MM.1S (cell line): ENCODE data around the gene PRPS2.

ENCODE experiments used
- DNase-seq: peaks from one replicate; pipeline ENCODE4 v3.0.0-alpha.2; 2015
- H2AFZ ChIP-seq: fragments of 300-600 bp; sonication (generic); 2 replicates; pipeline ENCODE4 v1.6.0; 2016; ENCODE audit warnings: antibody characterized with exemption, low read length
- H3F3A ChIP-seq: fragments of 300-600 bp; sonication (generic); 2 replicates; pipeline ENCODE4 v1.6.1; 2016; ENCODE audit warnings: mild to moderate bottlenecking, antibody characterized with exemption, low read length, moderate library complexity, mixed read lengths; ENCODE audit not compliant: insufficient read depth
- H3K27ac ChIP-seq: fragments of 300-600 bp; sonication (generic); 2 replicates; pipeline ENCODE4 v1.5.1; 2016; ENCODE audit warnings: mild to moderate bottlenecking, low read length
- H3K27me3 ChIP-seq: fragments of 300-600 bp; sonication (generic); replicated peaks from 2 replicates; pipeline ENCODE4 v1.6.0; 2016; ENCODE audit warnings: low read length; ENCODE audit not compliant: insufficient read depth
- H3K36me3 ChIP-seq: fragments of 300-600 bp; sonication (generic); replicated peaks from 2 replicates; pipeline ENCODE4 v1.6.1; 2016; ENCODE audit warnings: mild to moderate bottlenecking, low read length, mixed read lengths; ENCODE audit not compliant: insufficient read depth
- H3K4me1 ChIP-seq: fragments of 300-600 bp; sonication (generic); 2 replicates; pipeline ENCODE4 v1.6.1; 2016; ENCODE audit warnings: low read length, mixed read lengths
- H3K4me2 ChIP-seq: fragments of 300-600 bp; sonication (generic); 2 replicates; pipeline ENCODE4 v1.6.0; 2016; ENCODE audit warnings: low read depth, low read length
- H3K4me3 ChIP-seq: fragments of 300-600 bp; sonication (generic); 2 replicates; pipeline ENCODE4 v1.5.1; 2016; ENCODE audit warnings: low read length, mixed read lengths
- H3K79me2 ChIP-seq: fragments of 300-600 bp; sonication (generic); 2 replicates; pipeline ENCODE4 v1.6.1; 2016; ENCODE audit warnings: mixed run types, low read length, mixed read lengths
- H3K9ac ChIP-seq: fragments of 300-600 bp; sonication (generic); 2 replicates; pipeline ENCODE4 v1.6.1; 2016; ENCODE audit warnings: low read length, mixed read lengths
- H3K9me2 ChIP-seq: fragments of 300-600 bp; sonication (generic); replicated peaks from 2 replicates; pipeline ENCODE4 v1.6.1; 2016; ENCODE audit warnings: mild to moderate bottlenecking, low read length, mixed read lengths; ENCODE audit not compliant: insufficient read depth
- H3K9me3 ChIP-seq: fragments of 300-600 bp; sonication (generic); replicated peaks from 2 replicates; pipeline ENCODE4 v1.6.1; 2016; ENCODE audit warnings: mild to moderate bottlenecking, low read length, mixed read lengths; ENCODE audit not compliant: insufficient read depth
- H4K20me1 ChIP-seq: fragments of 300-600 bp; sonication (generic); 2 replicates; pipeline ENCODE4 v1.6.1; 2016; ENCODE audit warnings: mild to moderate bottlenecking, low read length, moderate library complexity, mixed read lengths; ENCODE audit not compliant: insufficient read depth
- EZH2 ChIP-seq: fragments of 300-600 bp; sonication (generic); optimal IDR thresholded peaks from 2 replicates; pipeline ENCODE3; 2017; ENCODE audit warnings: low read depth, mild to moderate bottlenecking, antibody characterized with exemption, low read length, mixed read lengths
- EZH2phosphoT487 ChIP-seq: fragments of 300-600 bp; sonication (generic); IDR thresholded peaks from 2 replicates; pipeline ENCODE4 v1.6.1; 2018; ENCODE audit warnings: antibody characterized with exemption, low read length
- TF ChIP-seq, protein P1 (sequence below): fragments of 300-600 bp; sonication (generic); IDR thresholded peaks from 2 replicates; pipeline ENCODE4 v1.5.1; 2016; ENCODE audit warnings: antibody characterized with exemption, low read length, mixed read lengths

Gene PRPS2

GRCh38 chrX:12767856-12768255 lies 23.4 kb upstream of the PRPS2 start:
- Histone ChIP-seq H3K4me3 (no peak overlapping the region), H3K27ac (no peak overlapping the region), H3K27me3 (no peaks in the 10 kb centered on the region), H3K79me2 (no peaks in the 10 kb centered on the region), H2AFZ (no peak overlapping the region), H3K36me3 (no peaks in the 10 kb centered on the region), H4K20me1 (no peaks in the 10 kb centered on the region), H3K9me3 (no peaks in the 10 kb centered on the region), H3K4me2 (no peak overlapping the region), H3F3A (no peaks in the 10 kb centered on the region), H3K4me1 (no peaks in the 10 kb centered on the region), H3K9ac (no peak overlapping the region), H3K9me2 (no peaks in the 10 kb centered on the region)
- DNase-seq, result no peak
- TF ChIP-seq EZH2phosphoT487, result no peak
- no peak for TF ChIP-seq EZH2
- TF ChIP-seq, protein P1, sequence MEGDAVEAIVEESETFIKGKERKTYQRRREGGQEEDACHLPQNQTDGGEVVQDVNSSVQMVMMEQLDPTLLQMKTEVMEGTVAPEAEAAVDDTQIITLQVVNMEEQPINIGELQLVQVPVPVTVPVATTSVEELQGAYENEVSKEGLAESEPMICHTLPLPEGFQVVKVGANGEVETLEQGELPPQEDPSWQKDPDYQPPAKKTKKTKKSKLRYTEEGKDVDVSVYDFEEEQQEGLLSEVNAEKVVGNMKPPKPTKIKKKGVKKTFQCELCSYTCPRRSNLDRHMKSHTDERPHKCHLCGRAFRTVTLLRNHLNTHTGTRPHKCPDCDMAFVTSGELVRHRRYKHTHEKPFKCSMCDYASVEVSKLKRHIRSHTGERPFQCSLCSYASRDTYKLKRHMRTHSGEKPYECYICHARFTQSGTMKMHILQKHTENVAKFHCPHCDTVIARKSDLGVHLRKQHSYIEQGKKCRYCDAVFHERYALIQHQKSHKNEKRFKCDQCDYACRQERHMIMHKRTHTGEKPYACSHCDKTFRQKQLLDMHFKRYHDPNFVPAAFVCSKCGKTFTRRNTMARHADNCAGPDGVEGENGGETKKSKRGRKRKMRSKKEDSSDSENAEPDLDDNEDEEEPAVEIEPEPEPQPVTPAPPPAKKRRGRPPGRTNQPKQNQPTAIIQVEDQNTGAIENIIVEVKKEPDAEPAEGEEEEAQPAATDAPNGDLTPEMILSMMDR, result no peak

GRCh38 chrX:12768491-12768890 lies 22.7 kb upstream of the PRPS2 start:
- Histone ChIP-seq H3K4me1 (no peaks in the 10 kb centered on the region), H3K36me3 (no peaks in the 10 kb centered on the region), H3K9me2 (no peaks in the 10 kb centered on the region), H3F3A (no peaks in the 10 kb centered on the region), H3K27ac (no peak overlapping the region), H3K27me3 (no peaks in the 10 kb centered on the region), H3K4me2 (no peak overlapping the region), H3K79me2 (no peaks in the 10 kb centered on the region), H4K20me1 (no peaks in the 10 kb centered on the region), H3K9me3 (no peaks in the 10 kb centered on the region), H2AFZ (no peak overlapping the region), H3K9ac (no peak overlapping the region), H3K4me3 (no peak overlapping the region)
- DNase-seq, result no peak
- TF ChIP-seq EZH2phosphoT487 (no peak), EZH2 (no peak)
- TF ChIP-seq, protein P1, result no peak

DNA sequence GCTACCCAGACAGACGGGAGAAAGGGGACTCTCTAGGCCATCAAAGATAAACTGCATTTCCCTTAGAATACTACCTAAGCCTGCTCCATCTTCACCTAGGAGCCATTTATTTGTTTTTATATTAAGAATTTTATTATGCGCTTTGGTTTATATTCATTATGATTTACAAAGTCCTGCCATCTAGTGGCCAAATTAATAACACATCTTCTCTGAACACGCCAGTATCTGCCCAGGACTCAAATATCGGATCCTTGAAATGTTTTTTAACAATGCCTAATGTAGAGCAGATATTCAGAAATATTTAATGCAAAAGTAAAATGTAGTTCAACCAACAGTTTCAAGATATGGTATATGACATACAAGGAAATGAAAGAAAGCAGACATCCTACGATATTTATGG lies 20.8 kb upstream of the PRPS2 start:
- Histone ChIP-seq H3K9ac (no peak overlapping the region), H3K36me3 (no peaks in the 10 kb centered on the region), H3K9me3 (no peaks in the 10 kb centered on the region), H3K27me3 (no peaks in the 10 kb centered on the region), H3K4me2 (no peak overlapping the region), H3F3A (no peaks in the 10 kb centered on the region), H4K20me1 (no peaks in the 10 kb centered on the region), H3K79me2 (no peaks in the 10 kb centered on the region), H3K4me3 (no peak overlapping the region), H3K9me2 (no peaks in the 10 kb centered on the region), H3K4me1 (no peaks in the 10 kb centered on the region), H3K27ac (no peak overlapping the region), H2AFZ (no peak overlapping the region)
- TF ChIP-seq EZH2phosphoT487, result no peak
- TF ChIP-seq, protein P1, result peak; percentile 53
- peak; percentile 27 for DNase-seq
